GM04503 (cell line): ENCODE results near the gene PLD1.
A peak's percentile ranks its signal among the peaks of the same experiment; 100 is the strongest.

Source experiments
- DNase-seq: peaks from one replicate; pipeline ENCODE4 v3.0.0-alpha.2; 2012; ENCODE audit warnings: low read depth

Gene PLD1

DNA sequence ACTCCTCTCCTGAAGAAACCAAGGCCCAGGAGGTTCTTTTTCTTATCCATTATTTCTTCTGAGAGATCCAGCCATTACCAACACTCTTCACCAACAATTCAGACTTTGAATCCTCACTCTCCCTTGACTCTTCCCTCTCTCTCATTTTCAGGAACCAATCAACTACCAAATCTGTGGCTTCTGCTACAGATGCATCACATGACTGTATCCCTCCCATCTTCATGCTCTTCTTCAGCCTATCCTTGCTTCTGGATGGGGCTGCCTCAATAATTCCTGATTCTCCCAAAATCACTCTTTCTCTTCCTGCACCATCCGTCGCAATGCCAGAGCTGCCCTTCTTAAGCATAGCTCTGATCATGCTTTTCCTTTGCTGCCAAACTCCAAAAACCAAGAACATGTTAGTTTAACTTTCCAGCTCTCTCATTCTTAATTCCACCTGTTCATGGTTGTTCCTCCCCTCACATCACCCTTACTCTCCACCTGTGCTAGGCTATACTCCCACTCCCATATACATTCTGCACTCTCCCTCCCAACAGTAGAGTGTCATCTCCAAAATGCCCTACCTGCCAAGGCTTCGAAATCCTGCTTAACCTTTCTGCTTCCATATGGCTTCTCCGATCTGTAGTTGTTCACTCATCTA lies 13.5 kb downstream of the PLD1 start:
- no peak for DNase-seq

DNA sequence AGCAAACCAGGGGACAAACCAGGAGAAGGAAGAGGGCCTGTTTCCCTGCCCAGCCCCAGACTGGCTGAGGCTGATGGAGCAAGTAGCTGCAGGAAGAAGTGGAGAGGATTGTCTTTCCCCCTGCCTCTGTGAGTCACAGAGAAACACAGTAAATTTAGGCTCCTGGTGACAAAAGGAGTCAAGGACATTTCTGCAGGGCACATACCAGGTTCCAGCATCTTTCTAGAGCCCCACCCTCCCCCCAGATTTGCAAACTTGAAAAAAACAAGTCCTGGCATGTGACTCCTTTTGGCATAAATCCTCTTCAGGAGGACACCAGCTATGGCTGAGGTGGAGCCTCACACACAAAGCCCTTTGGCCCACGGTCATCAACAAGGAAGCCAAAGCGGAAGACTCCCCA lies 17.8 kb downstream of the PLD1 start:
- no peak for DNase-seq

DNA sequence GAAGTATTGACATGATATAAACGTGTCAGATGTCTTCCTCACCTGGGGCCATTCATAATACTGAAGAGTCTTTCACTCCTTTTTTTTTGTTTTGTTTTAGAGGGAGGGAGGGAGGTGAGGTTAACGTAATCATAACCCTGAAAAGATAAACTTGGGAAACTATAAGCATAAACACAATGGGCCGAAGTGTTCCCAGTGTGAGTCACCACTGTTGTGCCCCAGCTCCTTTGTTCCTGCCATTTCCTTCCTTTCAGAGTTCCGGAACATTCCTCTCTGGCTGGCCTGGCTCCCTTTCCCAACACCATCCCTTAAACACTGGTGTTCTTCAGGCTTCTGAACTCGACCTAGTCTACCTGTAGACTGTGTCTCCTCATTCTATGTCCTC lies 18.6 kb downstream of the PLD1 start:
- DNase-seq, result no peak

DNA sequence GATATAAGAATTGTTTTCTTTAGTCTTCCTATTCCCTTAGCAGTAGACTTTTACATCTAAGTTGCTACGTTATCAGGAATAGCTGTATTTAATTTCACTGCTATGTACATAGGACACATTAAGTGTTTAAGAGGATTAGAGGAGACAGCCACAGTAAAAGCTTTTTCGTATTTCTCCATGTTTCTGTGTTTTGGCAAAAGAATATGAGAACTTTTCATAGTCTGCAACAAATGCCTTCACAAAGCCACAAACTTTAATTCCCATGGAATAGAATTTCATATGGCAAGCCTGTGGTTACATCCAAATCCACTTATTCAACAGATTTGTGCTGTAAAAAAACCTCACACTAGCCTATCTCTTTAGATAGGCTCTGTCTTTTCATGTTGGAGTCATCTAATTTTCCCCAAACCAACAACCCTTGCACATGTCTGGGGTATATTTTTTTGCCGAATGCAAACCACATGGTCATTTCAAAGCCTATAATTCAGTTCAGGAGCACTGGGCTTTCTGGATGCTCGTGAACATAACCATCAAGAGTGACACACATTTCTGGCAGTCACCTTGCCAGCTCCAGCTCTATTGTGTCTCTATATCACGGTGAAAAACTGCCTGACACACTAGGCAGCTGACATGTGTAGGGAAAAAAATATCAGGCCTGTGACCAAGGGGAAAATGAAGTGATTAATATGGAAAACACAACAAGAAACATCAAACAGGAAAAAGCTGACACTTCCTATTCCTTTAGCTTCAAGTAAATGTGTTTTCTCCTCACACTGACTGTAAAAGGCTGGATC lies 19.2 kb downstream of the PLD1 start:
- DNase-seq, result no peak

DNA sequence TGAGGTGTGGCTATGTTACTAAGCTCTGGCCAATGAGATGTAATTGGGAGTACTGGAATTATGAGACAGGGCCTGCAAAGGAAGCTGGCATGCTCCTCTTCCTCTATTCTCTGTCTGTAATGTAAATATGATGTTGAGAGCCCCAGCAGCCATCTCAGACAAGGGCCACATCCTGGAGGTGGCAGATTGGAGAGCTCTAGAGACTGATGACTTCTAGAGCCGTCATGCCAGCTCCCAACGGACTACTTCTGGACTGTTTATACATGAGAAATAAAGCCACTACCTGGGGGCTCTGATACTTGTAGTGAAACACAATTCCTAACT lies 19.7 kb downstream of the PLD1 start:
- no peak for DNase-seq

DNA sequence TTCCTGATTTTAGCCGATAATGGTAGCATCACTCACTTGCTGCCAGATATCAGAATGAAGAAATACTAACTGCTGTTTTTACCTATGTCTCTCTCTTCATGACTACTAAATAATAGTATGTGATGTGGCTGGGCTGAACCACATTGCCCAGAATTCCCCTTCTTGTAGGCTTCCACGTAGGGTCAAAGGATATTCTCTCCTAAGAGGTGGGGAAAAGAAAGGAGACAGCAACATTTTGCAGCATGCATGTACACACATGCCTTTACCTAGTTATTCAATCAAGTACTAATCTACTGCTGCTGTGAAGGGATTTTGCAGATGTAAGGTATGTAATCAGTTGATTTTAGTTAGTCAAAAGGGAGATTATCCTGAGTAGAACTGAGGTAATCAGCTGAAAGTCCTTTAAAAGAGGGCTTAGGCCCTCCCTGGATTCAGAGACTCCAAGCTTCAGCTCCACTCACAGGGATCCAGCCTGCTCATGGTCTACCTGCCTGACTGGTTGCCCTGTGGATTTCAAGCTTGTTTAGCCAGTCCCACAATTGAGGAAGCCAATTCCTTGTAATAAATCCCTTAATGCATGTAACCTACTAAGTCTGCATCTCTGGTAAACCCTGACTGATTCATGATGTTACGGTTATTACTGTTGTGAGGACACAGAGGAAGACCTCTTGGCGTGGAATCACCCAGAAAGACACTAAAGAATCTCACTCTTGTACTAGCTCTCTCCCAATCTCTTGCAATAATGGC lies 20.4 kb downstream of the PLD1 start:
- DNase-seq, result no peak

DNA sequence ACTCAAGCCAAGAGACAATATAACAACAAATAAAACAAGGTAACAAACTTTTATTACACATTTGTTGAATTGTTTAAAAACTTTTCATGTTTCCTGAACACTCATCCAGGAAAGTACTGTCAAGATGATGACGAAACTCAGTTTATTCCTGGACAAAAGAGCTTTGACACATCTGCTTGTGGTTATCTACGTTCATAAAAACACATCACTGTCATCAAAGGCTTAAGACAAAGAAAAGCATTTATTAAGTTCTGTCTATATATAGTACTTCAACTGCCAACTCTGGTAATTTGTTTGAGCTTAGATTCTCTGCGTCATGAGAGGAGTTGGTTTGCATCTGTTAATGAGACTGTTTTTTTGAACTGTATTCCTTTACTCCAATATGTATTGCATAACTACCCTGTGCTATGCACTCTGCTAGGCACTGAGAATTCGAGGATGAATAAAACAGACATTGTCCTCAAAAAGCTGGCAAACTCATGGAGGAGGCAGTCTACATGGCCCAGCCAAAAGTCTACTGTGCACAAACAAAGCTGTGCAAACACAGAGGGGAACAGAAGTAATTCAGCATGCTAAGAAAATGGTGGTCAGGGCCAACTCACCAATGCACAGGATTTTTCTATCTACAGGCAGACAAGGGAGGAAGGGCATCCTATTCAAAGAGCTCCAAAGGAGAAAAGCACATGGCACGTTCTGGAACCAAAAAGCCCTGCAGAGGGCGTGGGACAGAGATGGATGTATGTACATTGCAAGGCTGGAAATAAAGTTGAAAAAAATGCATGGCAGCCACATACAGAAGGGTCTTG lies 21.5 kb downstream of the PLD1 start:
- DNase-seq, result peak; percentile 97

DNA sequence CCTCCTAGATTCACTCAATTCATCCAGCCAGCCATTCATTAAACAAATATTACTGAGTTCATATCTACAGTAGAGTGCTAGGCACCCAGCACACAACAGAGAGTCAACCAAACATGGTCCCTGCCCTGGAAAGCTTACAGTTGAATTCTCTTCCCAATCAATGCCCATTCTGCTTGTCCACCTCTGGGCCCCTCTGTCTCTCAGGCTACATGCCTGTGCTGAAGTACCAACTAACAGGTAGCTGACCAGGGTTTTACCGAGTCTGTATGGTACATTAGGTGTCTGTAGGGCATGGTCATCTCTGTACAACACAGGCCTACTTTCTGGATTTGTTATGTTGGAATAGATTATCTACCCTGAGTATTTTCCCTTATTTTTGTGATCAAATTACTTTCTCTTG lies 23.3 kb downstream of the PLD1 start:
- DNase-seq, result no peak

DNA sequence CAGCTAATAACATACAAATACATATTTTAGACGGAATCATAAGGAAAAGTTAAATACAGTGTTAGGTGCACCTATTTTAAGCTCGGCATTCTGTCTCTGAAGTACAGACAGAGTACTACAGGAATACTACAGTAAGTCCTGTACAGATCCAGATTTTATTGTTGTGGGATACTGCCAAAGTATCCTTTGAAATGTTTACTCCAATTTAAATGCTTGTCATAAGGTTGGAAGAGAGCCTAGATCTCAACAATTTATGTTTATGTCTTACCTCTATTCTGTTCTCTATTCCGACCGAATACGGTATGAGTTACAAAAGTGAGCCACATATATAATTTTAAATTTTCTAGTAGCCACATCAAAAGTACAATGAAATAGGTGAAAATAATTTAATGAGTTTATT lies 25.3 kb downstream of the PLD1 start:
- no peak for DNase-seq

DNA sequence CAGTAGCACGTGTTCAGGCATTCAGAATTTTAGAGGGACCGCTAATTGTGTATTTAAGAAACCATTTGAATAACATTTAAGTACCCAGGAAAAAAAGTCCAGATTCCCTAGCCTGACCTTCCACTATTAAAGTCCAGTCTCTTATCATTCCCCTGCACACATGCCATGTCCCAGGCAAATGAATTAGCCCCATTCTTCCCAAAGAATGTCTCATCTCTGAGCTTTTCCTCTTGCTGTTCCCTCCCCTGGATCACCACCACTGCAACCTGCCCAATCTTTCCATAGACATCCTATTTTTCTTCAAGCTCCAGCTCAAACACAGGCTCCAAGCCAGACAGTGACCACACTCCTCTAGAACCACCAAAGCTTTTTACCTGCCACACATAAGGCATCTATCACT lies 25.9 kb downstream of the PLD1 start:
- no peak for DNase-seq

DNA sequence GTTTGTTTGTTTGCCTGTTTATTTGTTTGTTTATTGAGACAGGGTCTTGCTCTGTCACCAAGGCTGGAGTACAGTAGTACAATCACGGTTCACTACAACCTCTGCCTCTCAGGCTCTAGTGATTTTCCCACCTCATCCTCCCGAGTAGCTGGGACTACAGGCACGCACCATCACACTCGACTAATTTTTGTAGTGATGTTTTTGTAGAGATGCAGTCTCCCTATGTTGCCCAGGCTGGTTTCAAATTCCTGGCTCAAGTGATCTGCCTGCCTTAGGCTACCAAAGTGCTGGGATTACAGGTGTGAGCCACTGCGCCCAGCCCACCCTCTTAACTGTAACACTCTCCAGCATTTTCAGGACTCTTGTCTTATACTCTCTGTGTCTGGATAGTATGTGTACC lies 26.7 kb downstream of the PLD1 start:
- no peak for DNase-seq

DNA sequence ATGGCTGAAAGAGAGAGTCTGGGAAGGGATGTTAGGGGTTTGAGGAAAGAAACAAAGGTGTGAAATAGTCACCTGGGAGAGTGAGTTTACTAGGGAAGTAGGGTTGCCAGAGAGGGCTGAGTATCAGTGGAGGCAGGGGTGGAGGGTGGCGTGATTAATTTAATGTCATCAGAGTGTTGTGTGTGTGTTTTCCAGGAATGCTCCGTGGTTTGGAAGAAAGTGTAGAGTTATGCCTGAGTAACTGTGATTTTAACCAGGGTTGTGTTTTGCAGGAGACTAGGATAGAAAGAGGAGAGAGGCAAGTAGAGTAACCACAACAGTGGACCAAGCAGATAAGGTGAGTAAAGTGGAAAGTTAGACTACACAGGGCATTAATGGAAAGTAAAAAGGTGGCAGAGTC lies 27.2 kb downstream of the PLD1 start:
- DNase-seq, result no peak

DNA sequence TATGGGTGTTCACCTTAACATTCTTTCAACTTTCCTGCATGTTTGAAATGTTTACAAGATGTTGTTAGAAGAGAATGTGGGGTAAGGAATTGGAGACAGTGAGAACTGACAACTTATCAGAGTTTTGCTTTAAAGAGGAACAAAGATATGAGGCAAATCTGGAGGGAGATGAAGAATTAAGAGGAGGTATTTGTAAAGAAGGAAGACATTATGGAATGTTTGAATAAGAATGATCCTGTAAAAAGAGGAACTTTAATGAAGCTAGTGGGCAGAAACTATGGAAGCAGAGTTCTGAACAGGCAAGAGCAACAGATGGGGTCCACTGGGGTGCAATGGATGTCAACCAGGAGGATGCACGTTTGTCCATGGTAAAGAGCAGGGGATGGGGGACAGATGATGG lies 27.7 kb downstream of the PLD1 start:
- DNase-seq, result no peak

DNA sequence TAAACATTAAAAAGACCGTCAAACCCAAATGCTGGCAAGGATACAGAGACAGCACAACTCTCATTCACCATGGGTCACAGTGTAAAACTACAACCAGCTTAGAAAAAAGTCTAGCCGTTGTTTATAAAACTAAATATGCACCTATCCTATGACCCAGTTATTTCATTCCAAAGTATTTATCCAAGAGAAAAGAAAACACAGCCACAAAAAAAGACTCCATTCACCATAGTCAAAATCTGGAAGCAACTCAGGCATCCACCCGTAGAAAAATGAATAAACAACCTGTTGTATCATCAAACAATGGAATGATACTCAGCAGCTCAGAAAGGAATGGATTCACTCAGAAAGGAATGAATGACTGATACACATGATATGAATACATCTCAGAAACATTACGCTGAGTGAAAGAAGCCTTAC lies 28.6 kb downstream of the PLD1 start:
- DNase-seq, result no peak

DNA sequence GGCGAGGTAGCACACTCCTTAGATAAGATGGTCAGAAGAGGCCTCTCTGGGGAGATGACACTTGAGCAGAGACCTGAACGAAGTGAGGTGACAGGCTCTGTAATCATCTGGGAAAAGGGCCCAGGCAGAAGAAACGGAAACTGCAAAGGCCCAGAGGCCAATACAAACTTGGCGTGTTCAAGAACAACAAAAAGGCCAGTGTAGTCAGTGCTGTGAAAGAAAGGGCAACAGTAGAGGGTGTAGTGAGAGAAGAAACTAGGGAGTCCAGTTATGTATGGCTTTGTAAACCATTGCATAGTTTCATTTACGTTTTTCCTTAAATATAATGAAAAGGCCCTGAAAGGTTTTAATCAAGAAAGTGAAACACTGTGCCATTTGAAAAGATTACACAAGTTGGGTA lies 31.8 kb downstream of the PLD1 start:
- no peak for DNase-seq

DNA sequence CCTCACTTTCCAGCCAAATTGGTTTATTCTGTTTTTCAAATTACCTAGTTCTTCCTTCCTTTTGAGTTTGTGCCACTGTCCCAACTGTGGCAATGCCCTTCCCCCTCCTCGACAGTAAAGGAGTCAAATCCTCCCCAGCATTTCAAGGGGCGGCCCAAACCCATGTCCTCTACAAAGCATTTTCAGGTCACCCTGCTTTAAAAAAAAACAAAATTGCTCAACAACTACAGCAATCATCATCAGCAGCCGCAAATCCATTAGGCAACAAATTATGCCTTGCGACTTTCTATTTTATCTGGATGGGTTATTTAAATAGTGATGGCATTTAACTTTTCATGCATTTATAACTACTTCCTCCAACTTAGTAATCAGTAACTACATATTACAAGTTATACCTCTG lies 32.7 kb downstream of the PLD1 start:
- no peak for DNase-seq

DNA sequence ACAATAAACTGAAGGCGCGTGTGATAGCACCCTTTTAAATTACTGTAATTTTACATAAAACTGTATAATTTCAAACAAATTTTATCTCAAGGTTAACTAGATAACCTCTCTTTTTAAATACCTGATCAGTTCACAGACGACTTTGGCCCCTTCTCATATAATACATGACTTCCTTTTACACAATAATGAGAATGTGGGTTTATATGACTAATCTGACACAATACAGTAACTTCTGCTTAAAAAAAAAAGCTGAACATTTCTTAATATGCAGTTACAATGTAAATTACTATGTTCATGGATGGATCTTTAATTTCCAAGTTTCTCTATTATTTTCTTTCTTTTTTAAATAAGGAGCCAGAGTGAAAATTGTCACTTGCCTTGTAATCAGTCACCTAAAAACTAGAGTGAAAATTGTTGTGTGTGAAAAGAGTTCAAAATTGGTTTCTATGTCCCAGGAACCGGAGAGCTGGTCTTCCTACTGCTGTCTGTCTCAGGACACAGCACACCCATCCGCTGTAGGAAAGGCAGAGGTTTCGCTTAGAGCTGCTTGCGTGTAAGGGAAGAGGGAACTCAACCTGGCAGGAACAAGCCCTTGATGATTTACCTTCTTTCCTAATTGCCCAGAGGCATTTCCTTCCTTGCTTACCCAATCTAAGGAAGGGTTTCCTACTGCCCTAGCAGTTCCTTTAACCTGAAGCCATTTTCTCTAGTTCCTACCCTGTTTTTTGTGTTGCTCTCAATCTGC lies 33.3 kb downstream of the PLD1 start:
- no peak for DNase-seq

DNA sequence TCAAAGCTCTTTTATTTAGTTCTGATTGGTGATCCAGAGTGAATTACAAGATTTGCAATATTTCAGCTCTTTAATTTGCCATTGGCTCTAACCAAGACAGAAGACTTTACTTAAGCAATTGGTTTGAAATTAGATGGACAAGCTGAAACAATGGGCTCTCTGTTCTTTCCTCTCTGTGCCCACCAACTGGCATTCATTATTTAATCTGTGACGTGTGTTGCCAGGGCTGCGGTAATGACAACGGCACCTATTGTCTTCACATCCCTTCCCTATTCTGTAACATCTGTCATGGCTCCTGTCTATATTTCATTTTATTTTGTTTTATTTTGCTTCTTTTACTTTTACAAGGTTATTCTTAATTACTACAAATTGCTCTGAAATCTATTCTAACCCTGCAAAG lies 33.9 kb downstream of the PLD1 start:
- no peak for DNase-seq

DNA sequence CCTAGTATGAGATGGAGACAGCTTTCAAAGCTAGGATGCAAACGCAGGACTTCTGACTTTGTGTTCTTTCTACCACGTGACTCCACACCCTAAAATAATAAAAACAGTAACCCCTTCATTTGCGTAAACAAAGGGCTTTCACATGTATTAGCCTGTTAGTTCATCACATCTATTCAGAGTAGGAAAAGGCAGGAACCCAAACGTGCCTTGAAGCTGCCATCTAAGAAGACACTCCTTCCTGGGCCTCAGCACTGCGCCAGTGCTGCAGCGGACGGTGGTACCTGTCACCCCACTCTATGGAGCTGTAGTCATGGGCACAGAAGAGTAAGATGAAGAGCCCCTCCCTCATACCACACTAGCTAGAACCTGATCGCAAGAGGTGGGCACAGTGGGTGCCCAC lies 34.3 kb downstream of the PLD1 start:
- DNase-seq, result no peak

DNA sequence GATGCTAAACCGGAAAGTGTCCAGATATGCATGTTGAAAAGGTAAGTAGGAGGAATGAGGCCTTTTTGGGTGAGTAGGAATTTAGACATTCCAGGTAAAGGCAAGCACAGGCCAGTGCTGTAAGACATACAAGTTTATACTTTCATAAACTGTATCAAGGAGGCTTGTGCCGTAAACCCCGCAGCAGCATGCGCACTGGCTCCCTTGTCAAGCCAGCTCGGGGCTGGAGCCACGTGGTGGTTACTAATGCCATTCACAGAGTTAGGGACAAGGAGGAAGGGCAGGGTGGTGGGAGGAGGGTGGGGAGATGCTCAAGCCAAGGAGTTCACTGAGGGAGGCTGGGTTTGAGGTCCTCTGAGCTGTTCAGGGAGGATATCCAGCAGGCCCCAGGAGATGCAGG lies 35.8 kb downstream of the PLD1 start:
- DNase-seq, result no peak

DNA sequence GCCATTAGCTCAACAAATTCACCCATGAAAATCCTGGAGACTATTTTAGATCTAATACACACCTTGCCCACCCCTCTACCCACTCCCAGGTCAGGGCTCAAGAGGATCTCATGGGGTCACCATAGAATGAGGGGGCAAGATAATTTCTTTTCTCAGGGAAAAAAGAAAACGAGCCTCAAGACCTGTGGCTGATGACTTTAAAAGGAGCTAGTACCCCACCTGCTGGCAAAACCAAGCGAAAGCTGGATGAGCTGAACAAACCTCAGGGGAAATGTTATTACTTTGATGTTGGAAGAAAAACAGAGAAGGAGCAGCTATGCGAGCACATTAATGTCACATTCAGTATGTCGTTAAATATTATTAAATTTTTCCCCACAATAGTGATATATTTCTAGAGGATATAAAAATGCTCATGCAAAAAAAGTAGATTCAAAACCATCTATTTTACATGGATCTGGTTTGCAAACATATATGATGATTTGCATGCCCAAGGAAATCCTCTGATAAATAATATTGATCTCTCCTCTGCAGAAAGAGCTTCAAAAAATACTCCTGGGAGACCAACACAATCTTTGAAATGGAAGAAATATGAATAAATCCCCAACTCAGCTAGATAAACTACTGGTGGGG lies 37.7 kb downstream of the PLD1 start:
- no peak for DNase-seq
